HepG2 (cell line): Measurements from ENCODE around the gene ZBTB7C. TPM values are rescaled to one million over a fixed set of nuclear protein-coding genes. Genes with fewer than 3 reads are reported as not detected.

ENCODE experiments used
- ATAC-seq: fragments of 200-7000 bp; cut with Tn5 transposase; 3 replicates; pipeline ENCODE4 v1.9.1; 2020; ENCODE audit warnings: mild to moderate bottlenecking, moderate library complexity
- BruUV-seq: library from RNA; stranded (reverse); fragments of 400-500 nt; replicated peaks from 2 replicates; lab custom pipeline; 2021; lab: Mats Ljungman, UMichigan
- CTCF ChIA-PET: fragments of 300-600 bp; formaldehyde crosslinking; extraction: SDS; loops from one replicate; lab custom pipeline; 2021; ENCODE audit warnings: low total read pairs, inconsistent platforms, low intra/inter-chr PET ratio; lab: Yijun Ruan, JAX
- POLR2A ChIA-PET: fragments of 350-600 bp; sonication (Branson Sonifier 250); formaldehyde crosslinking; loops from one replicate; lab custom pipeline; 2020; ENCODE audit warnings: antibody characterized with exemption, inconsistent platforms; lab: Yijun Ruan, JAX
- DNase-seq: peaks from one replicate; pipeline ENCODE4 v3.0.0-alpha.2; 2015; ENCODE audit warnings: low spot score
- FAIRE-seq: peaks from 3 replicates; lab custom pipeline; 2011; peaks lifted over from hg19 to GRCh38; lab: Jason Lieb, UNC
- H2AFZ ChIP-seq: one replicate; pipeline ENCODE4 v1.6.1; 2011; ENCODE audit warnings: low read length, inconsistent platforms
- H3K27ac ChIP-seq: fragments of 300-600 bp; 3 replicates; pipeline ENCODE4 v1.8.0; 2011; ENCODE audit warnings: mixed run types, mild to moderate bottlenecking, mixed read lengths, low read length, inconsistent platforms; ENCODE audit not compliant: insufficient read depth; ENCODE audit errors: extremely low read length
- H3K27me3 ChIP-seq, 2 experiments: fragments of 200-600 bp in 1 of 2; 2 replicates in 1 of 2; 3 replicates in 1 of 2; pipeline versions ENCODE4 v1.6.0 to v1.8.0; 2011; ENCODE audit warnings: low read length in 2 of 2, mild to moderate bottlenecking in 2 of 2, moderate library complexity in 2 of 2, inconsistent platforms in 1 of 2; ENCODE audit not compliant: insufficient read depth in 2 of 2, control insufficient read depth in 1 of 2
- H3K36me3 ChIP-seq, 2 experiments: fragments of 200-600 bp in 1 of 2; replicated peaks in 1 of 2; 2 replicates in 1 of 2; 3 replicates in 1 of 2; pipeline versions ENCODE4 v1.5.1 to v1.8.0; 2011; ENCODE audit warnings: low read length in 2 of 2, inconsistent platforms in 1 of 2; ENCODE audit not compliant: insufficient read depth in 2 of 2, control insufficient read depth in 1 of 2
- H3K4me1 ChIP-seq: 2 replicates; pipeline ENCODE4 v1.5.1; 2012; ENCODE audit warnings: low read length, inconsistent platforms; ENCODE audit not compliant: insufficient read depth
- H3K4me2 ChIP-seq: 2 replicates; pipeline ENCODE4 v1.6.0; 2011; ENCODE audit warnings: low read depth, low read length, inconsistent platforms
- H3K4me3 ChIP-seq, 3 experiments: fragments of 200-600 bp in 1 of 3; sonication (generic), shearing (Covaris generic) in 1 of 3; replicated peaks in 1 of 3; 2 replicates each; pipeline ENCODE4 v1.5.1; 2011 to 2016; ENCODE audit warnings: low read length in 3 of 3, inconsistent platforms in 2 of 3, low read depth in 2 of 3, mild to moderate bottlenecking in 2 of 3, control low read depth in 1 of 3, mixed read lengths in 1 of 3; ENCODE audit not compliant: insufficient read depth in 1 of 3
- H3K79me2 ChIP-seq: one replicate; pipeline ENCODE4 v1.6.1; 2011; ENCODE audit warnings: low read length, inconsistent platforms; ENCODE audit not compliant: insufficient read depth
- H3K9ac ChIP-seq: 2 replicates; pipeline ENCODE4 v1.6.0; 2011; ENCODE audit warnings: mild to moderate bottlenecking, low read depth, low read length, inconsistent platforms; ENCODE audit not compliant: insufficient read depth
- H3K9me3 ChIP-seq: 2 replicates; pipeline ENCODE4 v1.5.1; 2012; ENCODE audit warnings: mild to moderate bottlenecking, low read length
- H4K20me1 ChIP-seq: 2 replicates; pipeline ENCODE4 v1.6.0; 2011; ENCODE audit warnings: inconsistent platforms, mild to moderate bottlenecking, low read length, moderate library complexity; ENCODE audit not compliant: insufficient read depth
- FOSL2 ChIP-seq: sonication (generic); formaldehyde crosslinking; IDR thresholded peaks from 2 replicates; pipeline ENCODE4 v1.4.0; 2020; ENCODE audit warnings: missing genetic modification reagents
- FOXA3 ChIP-seq: IDR thresholded peaks from 2 replicates; pipeline ENCODE4 v1.6.1; 2016; ENCODE audit warnings: missing genetic modification reagents, missing compliant biosample characterization
- GATAD2A ChIP-seq: IDR thresholded peaks from 2 replicates; pipeline ENCODE4 v1.6.1; 2016
- HCFC1 ChIP-seq: fragments of 150-350 bp; IDR thresholded peaks from 2 replicates; pipeline ENCODE4 v1.6.1; 2014; ENCODE audit warnings: low read depth, low read length
- KDM3A ChIP-seq: IDR thresholded peaks from 2 replicates; pipeline ENCODE4 v1.6.1; 2018; ENCODE audit warnings: low read depth, missing compliant biosample characterization
- MBNL3 ChIP-seq: fragments of 250-450 bp; sonication (Bioruptor Pico); conservative IDR thresholded peaks from 2 replicates; pipeline ENCODE4 v1.8.0; 2022; ENCODE audit warnings: mild to moderate bottlenecking, inconsistent platforms
- RBAK ChIP-seq: sonication (generic); formaldehyde crosslinking; IDR thresholded peaks from 2 replicates; pipeline ENCODE4 v1.5.1; 2020; ENCODE audit warnings: mild to moderate bottlenecking, missing genetic modification reagents
- SIN3A ChIP-seq: IDR thresholded peaks from 2 replicates; pipeline ENCODE4 v1.6.1; 2011; ENCODE audit warnings: low read depth, mild to moderate bottlenecking, control low read depth, low read length, borderline replicate concordance
- SIX1 ChIP-seq: sonication (generic); formaldehyde crosslinking; IDR thresholded peaks from 2 replicates; pipeline ENCODE4 v1.4.0; 2020; ENCODE audit warnings: missing genetic modification reagents, borderline replicate concordance
- TBP ChIP-seq: sonication (generic); formaldehyde crosslinking; IDR thresholded peaks from 2 replicates; pipeline ENCODE4 v1.5.0; 2020; ENCODE audit warnings: missing genetic modification reagents
- ZNF24 ChIP-seq: fragments of 450-650 bp; IDR thresholded peaks from 2 replicates; pipeline ENCODE4 v1.6.1; 2017; ENCODE audit warnings: antibody characterized with exemption, mild to moderate bottlenecking
- ZNF326 ChIP-seq: sonication (generic); formaldehyde crosslinking; IDR thresholded peaks from 2 replicates; pipeline ENCODE4 v1.4.0; 2020; ENCODE audit warnings: missing genetic modification reagents, borderline replicate concordance
- ZNF337 ChIP-seq: sonication (generic); formaldehyde crosslinking; IDR thresholded peaks from 2 replicates; pipeline ENCODE4 v1.5.1; 2020; ENCODE audit warnings: missing genetic modification reagents, low read depth, mild to moderate bottlenecking, borderline replicate concordance
- ZNF629 ChIP-seq: sonication (generic); formaldehyde crosslinking; conservative IDR thresholded peaks from 2 replicates; pipeline ENCODE4 v1.5.0; 2020; ENCODE audit warnings: missing genetic modification reagents
- ZNF644 ChIP-seq: IDR thresholded peaks from 2 replicates; pipeline ENCODE4 v1.6.1; 2016; ENCODE audit warnings: low read depth
- ZNF879 ChIP-seq: sonication (generic); formaldehyde crosslinking; IDR thresholded peaks from 2 replicates; pipeline ENCODE4 v1.8.1; 2023; ENCODE audit warnings: missing genetic modification reagents
- ZSCAN20 ChIP-seq: sonication (generic); formaldehyde crosslinking; IDR thresholded peaks from 2 replicates; pipeline ENCODE4 v1.4.0; 2020; ENCODE audit warnings: missing genetic modification reagents, mild to moderate bottlenecking, borderline replicate concordance
- WGBS: methylation state at CpG from one replicate; pipeline ENCODE4 v1.1.6; 2017; ENCODE audit warnings: low lambda C conversion rate; 5-methylcytosine and 5-hydroxymethylcytosine counted together
- in situ Hi-C: cut with HindIII; loops from 2 replicates; pipeline ENCODE4 v1.10.0; 2017; ENCODE audit warnings: low pct_unique_long_range_greater_than_20kb; ENCODE audit not compliant: extremely low pct_ligation_motif_present
- intact Hi-C: fragments of 100-400 bp; cut with micrococcal nuclease; formaldehyde crosslinking; loops from one replicate; pipeline ENCODE4 v1.10.0; 2022; ENCODE audit not compliant: unreplicated experiment
- polyA plus RNA-seq, 8 experiments: library from polyadenylated mRNA; depleted of rRNA in 3 of 8; stranded (reverse) in 7 of 8; unstranded in 1 of 8; fragments of >200 nt; fragmentation: Illumina TruSeq in 4 of 8; extraction: Trizol in 4 of 8; gene quantifications; 2 replicates each; pipeline versions ENCODE4 v1.2.1 to v1.2.3, GENCODE V29; 2011 to 2016; ENCODE audit warnings: low read depth in 4 of 8, missing spikeins in 1 of 8, mixed read lengths in 1 of 8; ENCODE audit not compliant: insufficient read depth in 1 of 8
- total RNA-seq, 5 experiments: library from RNA; depleted of rRNA; stranded (reverse); fragments of >200 nt; fragmentation: Illumina TruSeq; extraction: Trizol; gene quantifications; 2 replicates each; pipeline ENCODE4 v1.2.3, GENCODE V29; 2016; ENCODE audit warnings: low read depth in 1 of 5
- TF ChIP-seq, protein P1 (sequence below): sonication (generic); formaldehyde crosslinking; IDR thresholded peaks from 2 replicates; pipeline ENCODE4 v1.4.0; 2020; ENCODE audit warnings: missing genetic modification reagents

The ZBTB7C gene
- total and polyA plus RNA-seq, 2 of the 13 experiments (the other 11 are each of a cell fraction or from before 2014, with no cell fraction given), result 0.01 to 0.04 TPM

DNA sequence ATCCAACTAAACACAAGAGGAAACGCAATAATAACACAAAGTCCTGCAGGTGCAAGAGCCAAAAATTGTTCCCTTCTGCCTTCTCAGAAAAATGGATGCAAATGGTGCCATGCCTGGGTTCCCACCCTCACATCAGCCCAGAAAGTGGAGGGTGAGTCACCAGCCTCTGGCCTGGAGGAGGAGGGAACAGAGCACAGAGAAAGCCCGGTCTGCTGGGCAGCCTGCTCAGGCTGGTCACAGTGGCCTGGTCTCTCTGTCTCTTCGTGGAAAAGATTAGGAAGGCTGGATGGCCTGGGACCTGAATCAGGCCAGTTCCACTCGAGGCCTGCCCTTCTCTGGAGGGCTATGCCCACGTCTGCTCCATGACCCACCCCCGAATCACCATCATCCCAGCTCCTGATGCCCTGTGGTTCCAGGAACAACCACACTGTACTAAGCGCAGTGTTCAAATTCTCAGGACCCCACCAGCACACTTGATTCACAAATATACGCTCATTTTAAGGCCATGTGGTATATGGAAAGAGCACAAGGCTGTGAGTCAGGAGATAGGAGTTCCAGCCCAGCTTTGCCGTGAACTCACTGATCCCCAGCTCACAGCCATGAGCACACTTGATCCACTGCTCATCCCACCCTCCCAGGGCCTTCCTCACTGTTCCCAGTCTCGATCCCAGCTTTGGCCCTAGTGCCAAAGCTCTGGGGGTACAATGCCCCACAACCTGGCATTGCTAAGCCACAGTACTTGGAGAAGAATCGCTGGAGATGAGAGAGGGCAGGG is 82.1 kb downstream of the ZBTB7C start:
- H3K79me2 ChIP-seq, result no peaks in the 10 kb centered on the region
- 0 out of 2 replicates have a peak, but pooled peaks have one; percentile 9 for TF ChIP-seq FOSL2 (CRISPR knock-in tag)
- TF ChIP-seq ZNF644 (CRISPR knock-in tag), result no peak
- H3K9ac ChIP-seq, result no peak overlapping the region
- H3K27me3 ChIP-seq, result peaks cover 0 to 8% of the 10 kb centered on the region in 2 experiments; a peak in 2 of 5 replicates
- H3K4me3 ChIP-seq, result no peak overlapping the region
- 5% methylated on average over 5 of the region's 11 CpGs for WGBS
- no peaks in the 10 kb centered on the region for H4K20me1 ChIP-seq
- H3K9me3 ChIP-seq, result no peaks in the 10 kb centered on the region
- CTCF ChIA-PET, result no interaction called here
- intact Hi-C loops, result no loop called here
- ATAC-seq (peak; percentile 46; the same call in 2 of the 3 replicates), DNase-seq (no peak), FAIRE-seq (no peak)
- no peak overlapping the region for H3K27ac ChIP-seq
- in situ Hi-C loops, result no loop called here
- H3K36me3 ChIP-seq, result no peaks in the 10 kb centered on the region
- no peak overlapping the region for H2AFZ ChIP-seq
- H3K4me2 ChIP-seq, result no peak overlapping the region
- POLR2A ChIA-PET, result no interaction called here
- no TSS peak for BruUV-seq
- H3K4me1 ChIP-seq, result no peaks in the 10 kb centered on the region

DNA sequence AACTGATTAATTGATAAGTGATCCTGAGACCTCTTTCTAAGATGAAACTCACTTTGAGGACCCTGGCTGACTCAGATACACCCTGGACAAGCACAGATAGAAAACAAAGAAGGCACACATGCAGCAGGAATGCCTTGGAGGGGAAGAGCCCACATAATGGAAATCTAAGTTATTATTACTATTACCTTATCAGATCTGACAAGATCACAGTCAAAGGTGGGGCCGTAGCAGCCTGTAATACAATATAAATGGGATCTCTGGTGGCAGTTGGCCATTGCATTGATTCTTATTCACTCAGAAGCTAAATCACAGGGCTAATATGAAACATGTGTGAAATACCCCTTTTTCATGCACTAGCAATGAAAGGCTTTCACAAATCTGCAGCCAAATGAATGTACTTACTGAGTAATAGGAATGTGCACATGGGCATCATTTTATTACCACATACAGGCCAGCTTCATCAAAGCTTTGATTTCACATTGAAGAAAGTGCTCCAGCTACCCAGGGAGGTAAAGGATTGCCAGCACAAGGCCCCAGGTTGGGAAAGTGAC is 84.0 kb downstream of the ZBTB7C start:
- ChIA-PET CTCF (no interaction called here), POLR2A (no interaction called here)
- Histone ChIP-seq H3K27me3 (peaks cover under 1 to 6% of the 10 kb centered on the region in 2 experiments; a peak in 2 of 5 replicates), H4K20me1 (no peaks in the 10 kb centered on the region), H3K79me2 (no peaks in the 10 kb centered on the region), H3K4me1 (no peaks in the 10 kb centered on the region), H3K9me3 (no peaks in the 10 kb centered on the region), H3K4me2 (no peak overlapping the region), H3K36me3 (no peaks in the 10 kb centered on the region), H3K4me3 (no peak overlapping the region), H2AFZ (no peak overlapping the region), H3K9ac (no peak overlapping the region), H3K27ac (no peak overlapping the region)
- 33% methylated on average over 1 of the region's 1 CpG for WGBS
- intact Hi-C loops (no loop called here), in situ Hi-C loops (no loop called here)
- no peak for DNase-seq
- no peak for TF ChIP-seq ZNF879 (CRISPR knock-in tag)
- TF ChIP-seq ZNF629, result no peak
- TF ChIP-seq ZNF337 (CRISPR knock-in tag), result no peak
- TF ChIP-seq KDM3A, result no peak
- no peak for TF ChIP-seq RBAK
- TF ChIP-seq HCFC1, result no peak
- no peak for TF ChIP-seq FOXA3 (CRISPR knock-in tag)
- TF ChIP-seq, protein P1, sequence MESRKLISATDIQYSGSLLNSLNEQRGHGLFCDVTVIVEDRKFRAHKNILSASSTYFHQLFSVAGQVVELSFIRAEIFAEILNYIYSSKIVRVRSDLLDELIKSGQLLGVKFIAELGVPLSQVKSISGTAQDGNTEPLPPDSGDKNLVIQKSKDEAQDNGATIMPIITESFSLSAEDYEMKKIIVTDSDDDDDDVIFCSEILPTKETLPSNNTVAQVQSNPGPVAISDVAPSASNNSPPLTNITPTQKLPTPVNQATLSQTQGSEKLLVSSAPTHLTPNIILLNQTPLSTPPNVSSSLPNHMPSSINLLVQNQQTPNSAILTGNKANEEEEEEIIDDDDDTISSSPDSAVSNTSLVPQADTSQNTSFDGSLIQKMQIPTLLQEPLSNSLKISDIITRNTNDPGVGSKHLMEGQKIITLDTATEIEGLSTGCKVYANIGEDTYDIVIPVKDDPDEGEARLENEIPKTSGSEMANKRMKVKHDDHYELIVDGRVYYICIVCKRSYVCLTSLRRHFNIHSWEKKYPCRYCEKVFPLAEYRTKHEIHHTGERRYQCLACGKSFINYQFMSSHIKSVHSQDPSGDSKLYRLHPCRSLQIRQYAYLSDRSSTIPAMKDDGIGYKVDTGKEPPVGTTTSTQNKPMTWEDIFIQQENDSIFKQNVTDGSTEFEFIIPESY (CRISPR knock-in tag), result no peak
- TF ChIP-seq TBP (CRISPR knock-in tag), result no peak
- TF ChIP-seq ZSCAN20 (CRISPR knock-in tag), result no peak
- no peak for TF ChIP-seq SIX1
- TF ChIP-seq GATAD2A (CRISPR knock-in tag), result no peak
- TF ChIP-seq ZNF326, result no peak
- TF ChIP-seq MBNL3 (CRISPR knock-in tag), result no peak
- TF ChIP-seq ZNF24, result no peak
- no peak for TF ChIP-seq SIN3A
- BruUV-seq, result no TSS peak
- no peak for FAIRE-seq
- no peak for ATAC-seq
